Suppressor macrophage treated with lipopolysaccharide for 1 hour (primary cell): ENCODE data around the gene ASXL2.
A peak's percentile ranks its signal among the peaks of the same experiment; 100 is the strongest.
"Not testable (repeated sequence)": the region's sequence is repeated elsewhere in the genome, so short reads cannot be mapped to it uniquely, and the experiment has no call there.

Source experiments
- DNase-seq, 3 donors: peaks; one replicate each; pipeline ENCODE4 v3.0.0-alpha.2; 2020 to 2022

The ASXL2 gene

GRCh38 chr2:25878361-25879132 is at the start of gene ASXL2:
Gene ASXL2 (minus strand): TSS chr2:25878487. CDS start chr2:25878222, 265 bp downstream.
- peak; percentile 99 to 100 (median 99) for DNase-seq

GRCh38 chr2:25926984-25927756 is 48.9 kb upstream of the ASXL2 start:
- DNase-seq, result peak; percentile 13 to 42 (median 25)

- DNase-seq, result no peak
These were observed 44.2 kb upstream of the ASXL2 start for GRCh38 chr2:25922501-25922900.

- DNase-seq, result no peak
These were observed 42.6 kb upstream of the ASXL2 start for GRCh38 chr2:25920786-25921415.

GRCh38 chr2:25920336-25920735 is 42.0 kb upstream of the ASXL2 start:
- DNase-seq, result peak in 2 of 3 donors; percentile 25 to 33

GRCh38 chr2:25917832-25918231 is 39.5 kb upstream of the ASXL2 start:
- no peak for DNase-seq

- DNase-seq, result not testable (repeated sequence)
These were observed 39.1 kb upstream of the ASXL2 start for GRCh38 chr2:25917411-25917810.

GRCh38 chr2:25915944-25916772 is 37.9 kb upstream of the ASXL2 start:
- DNase-seq, result peak in 1 of 3 donors; percentile 15

- DNase-seq, result not testable (repeated sequence)
These were observed 37.1 kb upstream of the ASXL2 start for GRCh38 chr2:25915411-25915810.

GRCh38 chr2:25913696-25913973 is 35.3 kb upstream of the ASXL2 start:
- DNase-seq, result not testable (repeated sequence)

- DNase-seq, result no peak
These were observed 34.8 kb upstream of the ASXL2 start for GRCh38 chr2:25912851-25913695.

- not testable (repeated sequence) for DNase-seq
These were observed 31.3 kb upstream of the ASXL2 start for GRCh38 chr2:25909574-25909973.

- DNase-seq, result no peak
These were observed 26.8 kb upstream of the ASXL2 start for GRCh38 chr2:25905126-25905525.

GRCh38 chr2:25903216-25903776 is 25.0 kb upstream of the ASXL2 start:
- DNase-seq, result no peak

- peak; percentile 46 to 56 (median 54) for DNase-seq
These were observed 21.2 kb upstream of the ASXL2 start for GRCh38 chr2:25899404-25899970.

- DNase-seq, result peak; percentile 38 to 75 (median 65)
These were observed 19.2 kb upstream of the ASXL2 start for GRCh38 chr2:25897506-25897905.

- not testable (repeated sequence) for DNase-seq
These were observed 18.0 kb upstream of the ASXL2 start for GRCh38 chr2:25896308-25896707.

GRCh38 chr2:25895610-25896009 is 17.3 kb upstream of the ASXL2 start:
- no peak for DNase-seq

- DNase-seq, result no peak
These were observed 16.7 kb upstream of the ASXL2 start for GRCh38 chr2:25895018-25895417.

- no peak for DNase-seq
These were observed 16.0 kb upstream of the ASXL2 start for GRCh38 chr2:25894135-25894830.
